Peyer's patch (tissue), 4 donors: ENCODE results near the gene TMEM256. TPM values are rescaled to one million over a fixed set of nuclear protein-coding genes. Genes with fewer than 3 reads are reported as not detected.

Experiments
- DNase-seq, 3 donors: peaks; one replicate each; pipeline ENCODE4 v3.0.0-alpha.2; 2017 to 2019
- H3K27ac ChIP-seq, 4 donors: fragments of 200-600 bp; sonication (generic); one replicate each; pipeline ENCODE4 v1.5.1; 2016 to 2019
- H3K27me3 ChIP-seq, 2 donors: fragments of 200-600 bp; sonication (generic); one replicate each; pipeline ENCODE4 v1.5.1; 2019
- H3K36me3 ChIP-seq, 3 donors: fragments of 200-600 bp; sonication (generic); one replicate each; pipeline ENCODE4 v1.5.1; 2016 to 2019
- H3K4me1 ChIP-seq, 4 donors: fragments of 200-600 bp; sonication (generic); one replicate each; pipeline ENCODE4 v1.5.1; 2016 to 2019
- H3K4me3 ChIP-seq, 4 donors: fragments of 200-600 bp; sonication (generic); 1 replicate in 3 of 4; 2 replicates in 1 of 4; pipeline ENCODE4 v1.5.1; 2016 to 2019; ENCODE audit warnings: mild to moderate bottlenecking in 1 of 4
- H3K9me3 ChIP-seq, 4 donors: fragments of 200-600 bp; sonication (generic); one replicate each; pipeline ENCODE4 v1.5.1; 2016 to 2019; ENCODE audit warnings: mild to moderate bottlenecking in 1 of 4
- CTCF ChIP-seq, 6 experiments: fragments of 450-650 bp in 4 of 6; fragments of 200-600 bp in 2 of 6; sonication (generic) in 1 of 6; IDR thresholded peaks; one replicate each; pipeline ENCODE4 v1.5.1; 2017 to 2019; ENCODE audit warnings: antibody characterized with exemption in 6 of 6, mild to moderate bottlenecking in 3 of 6, moderate library complexity in 1 of 6
- POLR2A ChIP-seq, 2 donors: fragments of 450-650 bp; IDR thresholded peaks; one replicate each; pipeline ENCODE4 v1.5.1; 2017; ENCODE audit warnings: antibody characterized with exemption in 2 of 2, mild to moderate bottlenecking in 2 of 2, moderate library complexity in 2 of 2
- total RNA-seq, 4 donors: library from RNA; depleted of rRNA; stranded (reverse); fragments of >200 nt; gene quantifications; one replicate each; pipeline ENCODE4 v1.1.0, GENCODE V29; 2016

Gene TMEM256
- total RNA-seq, 4 donors from 2014 or later, result 37.1 to 334 (median 126) TPM

DNA sequence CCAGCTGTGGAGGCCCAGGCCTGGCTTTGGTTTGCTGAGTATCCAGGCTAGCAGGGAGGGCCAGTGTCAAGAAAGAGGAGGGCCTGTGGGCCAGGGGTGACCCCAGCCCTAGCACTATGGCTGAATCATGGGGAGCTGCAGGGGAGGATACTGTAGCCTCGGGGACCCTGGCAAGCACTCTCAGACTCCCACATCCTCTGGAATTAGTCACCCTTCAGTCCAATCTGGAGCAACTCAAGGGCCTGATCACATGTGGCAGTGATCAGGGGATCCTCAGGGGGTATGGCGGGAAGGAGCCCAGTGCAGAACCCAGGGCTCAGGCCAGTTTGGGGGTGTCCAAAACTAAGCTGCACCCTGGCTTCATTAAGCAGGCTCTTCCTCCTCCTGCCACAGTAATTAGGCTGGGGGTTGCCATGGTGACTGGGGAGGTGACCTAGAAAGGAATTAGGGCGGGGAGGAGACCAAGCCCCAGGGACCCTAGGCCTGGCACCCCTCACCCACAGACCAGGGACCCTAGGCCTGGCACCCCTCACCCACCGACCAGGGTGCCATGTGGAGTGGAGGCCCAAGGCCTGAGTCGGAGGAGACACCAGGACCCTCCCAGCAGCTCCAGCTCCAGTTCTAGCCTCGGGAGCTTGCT, 9.6 kb upstream of the TMEM256 start:
- no peak for DNase-seq
- no peak overlapping the region for H3K4me3 ChIP-seq
- H3K36me3 ChIP-seq, result no peaks in the 10 kb centered on the region
- no peak overlapping the region for H3K27ac ChIP-seq
- TF ChIP-seq POLR2A (IDR thresholded peaks at IDR 0.05), result no peak
- TF ChIP-seq CTCF (IDR thresholded peaks at IDR 0.05), result no peak
- no peaks in the 10 kb centered on the region for H3K4me1 ChIP-seq
- no peaks in the 10 kb centered on the region for H3K27me3 ChIP-seq
- H3K9me3 ChIP-seq, result no peaks in the 10 kb centered on the region

DNA sequence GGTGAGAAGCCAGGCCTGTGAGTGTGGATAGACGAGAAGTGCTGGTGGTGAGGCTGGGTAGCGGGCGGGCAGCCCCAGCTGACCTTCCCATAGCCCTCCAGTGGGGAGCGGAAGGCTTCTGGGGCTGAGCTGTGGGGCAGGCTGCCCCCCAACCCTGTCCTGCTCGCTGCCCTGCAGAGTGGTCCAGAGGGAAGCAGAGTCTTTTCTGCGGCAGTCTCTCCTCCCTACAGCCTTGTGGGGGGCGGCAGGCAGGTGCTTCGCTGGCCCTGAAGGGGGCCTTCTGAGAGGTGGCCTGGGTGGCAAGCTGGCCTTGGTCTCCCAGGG, 7.5 kb upstream of the TMEM256 start:
- TF ChIP-seq CTCF (IDR thresholded peaks at IDR 0.05) (no peak), POLR2A (IDR thresholded peaks at IDR 0.05) (no peak)
- H3K9me3 ChIP-seq, result no peaks in the 10 kb centered on the region
- no peaks in the 10 kb centered on the region for H3K4me1 ChIP-seq
- no peak for DNase-seq
- H3K27ac ChIP-seq, result no peak overlapping the region
- H3K36me3 ChIP-seq, result no peaks in the 10 kb centered on the region
- no peaks in the 10 kb centered on the region for H3K27me3 ChIP-seq
- H3K4me3 ChIP-seq, result no peak overlapping the region

DNA sequence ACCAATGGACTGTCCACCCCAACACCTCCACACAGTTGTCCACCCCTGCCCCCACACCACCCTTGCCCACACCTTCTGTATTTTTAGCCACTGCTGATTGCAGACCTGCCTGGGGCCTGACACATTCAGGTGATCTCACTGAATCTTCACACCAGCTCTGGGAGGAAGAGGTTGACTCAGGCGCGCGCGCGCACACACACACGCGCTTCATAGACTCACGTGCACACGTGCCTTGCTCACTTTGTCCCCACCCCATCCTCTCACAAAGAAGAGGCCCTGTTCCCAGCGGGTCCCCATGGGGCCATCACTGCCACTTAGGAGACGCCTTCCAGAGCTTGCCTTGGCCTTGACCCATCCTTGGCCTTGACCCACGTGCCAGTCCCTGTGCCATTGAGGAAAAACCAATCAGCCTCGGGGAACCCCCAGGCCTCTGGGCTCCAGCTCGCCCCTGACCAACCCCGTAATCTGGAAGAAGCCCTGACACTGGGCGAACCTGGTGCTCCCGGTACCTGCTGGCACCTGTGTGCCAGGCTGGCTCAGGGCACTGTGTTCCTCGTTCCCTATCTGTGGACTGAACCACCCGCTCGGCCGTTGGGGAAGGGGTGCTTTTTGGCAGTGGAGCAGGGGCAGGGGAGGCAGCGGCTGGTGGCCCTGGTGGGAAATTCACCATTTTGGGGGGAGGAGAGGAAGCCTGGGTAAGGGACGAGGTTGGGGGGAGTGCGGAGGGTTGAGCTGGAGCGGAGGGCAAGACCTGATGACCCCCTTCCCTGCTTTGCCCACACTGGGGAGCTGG, 6.9 kb upstream of the TMEM256 start:
- TF ChIP-seq CTCF (IDR thresholded peaks at IDR 0.05) (no peak), POLR2A (IDR thresholded peaks at IDR 0.05) (no peak)
- Histone ChIP-seq H3K9me3 (no peaks in the 10 kb centered on the region), H3K4me3 (no peak overlapping the region), H3K4me1 (no peaks in the 10 kb centered on the region), H3K27me3 (no peaks in the 10 kb centered on the region), H3K27ac (no peak overlapping the region), H3K36me3 (no peaks in the 10 kb centered on the region)
- no peak for DNase-seq

DNA sequence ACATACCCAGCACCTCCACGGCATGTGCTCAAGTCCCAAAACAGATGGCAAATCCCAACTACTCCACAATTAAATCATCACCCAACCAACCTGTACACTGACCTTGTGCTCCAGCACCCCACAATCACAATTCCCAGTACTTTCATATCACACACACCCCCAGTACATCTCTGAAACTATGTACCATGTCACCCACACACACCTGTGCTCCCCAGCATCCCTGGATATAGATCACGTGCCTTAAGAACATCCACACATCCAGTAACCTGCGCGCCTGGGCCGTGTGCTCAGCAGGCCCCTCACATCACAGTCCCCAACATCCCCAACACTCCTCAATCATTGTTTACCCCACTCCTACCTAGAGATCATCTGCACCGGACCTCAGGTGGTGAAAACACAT, 5.8 kb upstream of the TMEM256 start:
- Histone ChIP-seq H3K4me3 (no peak overlapping the region), H3K36me3 (no peaks in the 10 kb centered on the region), H3K4me1 (peaks cover 0 to 7% (median 0%) of the 10 kb centered on the region in 4 donors), H3K9me3 (no peaks in the 10 kb centered on the region), H3K27ac (no peak overlapping the region), H3K27me3 (no peaks in the 10 kb centered on the region)
- DNase-seq, result no peak
- TF ChIP-seq POLR2A (IDR thresholded peaks at IDR 0.05) (no peak), CTCF (IDR thresholded peaks at IDR 0.05) (no peak)

- DNase-seq, result no peak
- H3K27me3 ChIP-seq, result no peaks in the 10 kb centered on the region
- H3K36me3 ChIP-seq, result no peaks in the 10 kb centered on the region
- H3K4me1 ChIP-seq, result peaks cover 0 to 7% (median 0%) of the 10 kb centered on the region in 4 donors
- no peak overlapping the region for H3K4me3 ChIP-seq
- no peaks in the 10 kb centered on the region for H3K9me3 ChIP-seq
- TF ChIP-seq POLR2A (IDR thresholded peaks at IDR 0.05), result no peak
- TF ChIP-seq CTCF (IDR thresholded peaks at IDR 0.05), result no peak
- H3K27ac ChIP-seq, result no peak overlapping the region
These were observed 5.0 kb upstream of the TMEM256 start for GRCh38 chr17:7408863-7409262.
